ENCODE data around the gene HS6ST3.

DNA sequence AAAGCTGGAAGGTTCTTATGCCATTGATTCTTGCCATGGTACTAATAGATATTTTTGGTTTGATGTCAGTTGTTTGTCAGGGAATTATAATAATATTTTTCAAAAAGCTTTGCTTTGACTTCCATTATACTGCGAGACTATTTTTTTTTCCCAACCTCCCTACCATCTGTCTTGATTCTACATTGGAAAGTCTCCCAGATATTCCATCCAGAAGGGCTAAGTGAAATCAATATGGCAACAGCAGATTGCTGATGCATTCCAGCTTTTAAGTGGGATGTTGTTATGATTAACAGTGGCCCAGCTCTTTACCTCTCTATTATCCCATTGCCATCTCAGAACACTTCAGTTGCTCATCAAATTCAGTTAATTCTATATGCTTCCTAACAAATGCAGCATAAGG is 657.0 kb downstream of the HS6ST3 start:
- TF ChIP-seq POLR2A (IDR thresholded peaks at IDR 0.05; ENCODE audit: low read length), result no peak
- no peak for TF ChIP-seq GATA1 (IDR thresholded peaks at IDR 0.05; ENCODE audit: low read depth, low read length)
